Heart left ventricle (tissue), 16 donors: ENCODE data around the gene HOXB8. TPM values are rescaled to one million over a fixed set of nuclear protein-coding genes. Genes with fewer than 3 reads are reported as not detected.
A peak's percentile ranks its signal among the peaks of the same experiment; 100 is the strongest.

Experiments
- ATAC-seq, 4 donors: fragments of 200-7000 bp; cut with Tn5 transposase; one replicate each; pipeline ENCODE4 v1.9.1; 2020 to 2022; ENCODE audit warnings: moderate library complexity in 4 of 4, mild to moderate bottlenecking in 3 of 4, moderate number of reproducible peaks in 1 of 4
- DNase-seq, 5 donors: peaks; one replicate each; pipeline ENCODE4 v3.0.0-alpha.2; 2020
- H3K27ac ChIP-seq, 12 donors: fragments of 200-600 bp; sonication (generic) in 4 of 12; one replicate each; pipeline versions ENCODE4 v1.5.0 to v1.8.0; 2016 to 2022; ENCODE audit warnings: mild to moderate bottlenecking in 2 of 12
- H3K27me3 ChIP-seq, 9 donors: fragments of 200-600 bp; sonication (generic) in 2 of 9; one replicate each; pipeline versions ENCODE4 v1.5.1 to v1.8.0; 2016 to 2022; ENCODE audit warnings: mild to moderate bottlenecking in 3 of 9
- H3K36me3 ChIP-seq, 9 donors: fragments of 200-600 bp; sonication (generic) in 2 of 9; one replicate each; pipeline versions ENCODE4 v1.5.0 to v1.8.0; 2018 to 2022; ENCODE audit warnings: mild to moderate bottlenecking in 2 of 9
- H3K4me1 ChIP-seq, 12 donors: fragments of 200-600 bp; sonication (generic) in 4 of 12; one replicate each; pipeline versions ENCODE4 v1.5.0 to v1.8.0; 2016 to 2022; ENCODE audit warnings: mild to moderate bottlenecking in 3 of 12
- H3K4me3 ChIP-seq, 12 donors: fragments of 200-600 bp; sonication (generic) in 4 of 12; one replicate each; pipeline versions ENCODE4 v1.5.0 to v1.8.0; 2017 to 2022; ENCODE audit warnings: mild to moderate bottlenecking in 9 of 12, moderate library complexity in 4 of 12
- H3K9me3 ChIP-seq, 12 donors: fragments of 200-600 bp; sonication (generic) in 4 of 12; one replicate each; pipeline versions ENCODE4 v1.5.0 to v1.8.0; 2016 to 2022; ENCODE audit warnings: mild to moderate bottlenecking in 1 of 12
- POLR2A ChIP-seq, 2 donors: fragments of 450-650 bp; IDR thresholded peaks; one replicate each; pipeline ENCODE4 v1.6.1; 2017; ENCODE audit warnings: antibody characterized with exemption in 2 of 2, mild to moderate bottlenecking in 2 of 2, moderate library complexity in 2 of 2
- WGBS, 4 donors: extraction: QIAGEN DNeasy Blood & Tissue Kit in 2 of 4; methylation state at CpG; one replicate each; pipeline versions ENCODE4 v1.1.5 to v1.1.7; 2013 to 2018; 5-methylcytosine and 5-hydroxymethylcytosine counted together
- intact Hi-C, 10 donors: fragments of 100-400 bp; cut with DNase I; formaldehyde crosslinking; loops; one replicate each; pipeline versions ENCODE4 v1.11.1 to v1.14.2; 2022
- polyA plus RNA-seq, 2 donors: library from polyadenylated mRNA; stranded (reverse); fragments of 200-250 nt; gene quantifications; one replicate each; pipeline ENCODE4 v1.2.3, GENCODE V29; 2013
- total RNA-seq, 9 donors: library from RNA; depleted of rRNA in 2 of 9; stranded (reverse); fragments of >200 nt in 2 of 9; fragmentation: NEBNext Ultra II Directional in 3 of 9; extraction: Animal tissue kit (Norgen Biotek cat#: 25700) in 3 of 9; gene quantifications; one replicate each; pipeline versions ENCODE4 v1.1.0 to v1.2.4, GENCODE V29; 2016 to 2023
- TF ChIP-seq, protein P1 (sequence below), 12 donors: fragments of 200-600 bp; sonication (generic) in 4 of 12; IDR thresholded peaks; one replicate each; pipeline versions ENCODE4 v1.5.0 to v1.8.0; 2018 to 2022; ENCODE audit warnings: antibody characterized with exemption in 12 of 12, mild to moderate bottlenecking in 5 of 12
- donor health status: ischemic (EF 13 %, LVEDD 7.1; RV severe dilation, severe dysfunction).
- donor health status: healthy with polysubstance abuse.
- donor health status: DM: no; HTN: yes; CAD: no.
- donor health status: DM: no; HTN: no; CAD: no.
- donor health status: ischemic (EF 25% LVEDD 6.9; RV normal size, moderate dysfunction).
- donor health status: ischemic (EF 25% LVEDD 5.7; RV mildly dilated, moderate dysfunction).
- donor health status: healthy.
- donor health status: DM: yes; HTN: yes; CAD: no.
- donor health status: ischemic (EF 35%, LVEDD 5.7; RV mildly dilated, moderate dysfunction).
- donor health status: nonischemic (EF 11% LVEDD 7.7; RV severe dilation, severe dysfunction).
- donor health status: DM: yes; HTN: yes; CAD: no.
- donor health status: PGD.
- donor health status: ischemic (EF 29% LVEDD 5.4; RV normal size, mild dysfunction).
- donor health status: nonischemic (EF 23%, LVEDD 6.1; RV moderate dilation, normal function).

HOXB8 gene
- total and polyA plus RNA-seq, 11 donors, result not detected

DNA sequence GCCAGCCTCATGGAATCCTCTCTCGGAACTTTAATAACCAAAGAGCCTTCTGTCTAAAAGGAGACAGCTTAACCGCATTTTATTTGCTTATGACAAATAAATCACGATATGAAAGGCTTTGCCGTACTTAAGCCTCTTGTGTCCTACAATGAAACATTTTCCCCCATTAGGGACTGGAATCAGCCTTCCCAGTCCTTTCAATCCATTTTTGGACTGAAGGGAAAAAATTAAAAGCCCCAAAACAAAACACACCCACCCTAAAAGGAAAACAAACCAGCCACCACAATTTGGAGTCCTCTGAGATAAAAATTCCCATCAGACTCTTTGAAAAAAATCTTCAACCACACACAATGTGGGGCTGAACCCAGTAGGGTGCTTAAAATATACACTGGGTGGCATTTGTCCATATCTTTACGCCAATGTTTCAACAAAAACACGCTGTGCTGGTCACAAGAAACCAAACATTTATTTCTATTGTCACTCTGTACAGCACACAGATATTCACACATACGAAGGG lies 40.0 kb downstream of the HOXB8 start:
- DNase-seq, result no peak
- no peak for ATAC-seq
- no peak for TF ChIP-seq POLR2A (IDR thresholded peaks at IDR 0.05)
- TF ChIP-seq, protein P1, sequence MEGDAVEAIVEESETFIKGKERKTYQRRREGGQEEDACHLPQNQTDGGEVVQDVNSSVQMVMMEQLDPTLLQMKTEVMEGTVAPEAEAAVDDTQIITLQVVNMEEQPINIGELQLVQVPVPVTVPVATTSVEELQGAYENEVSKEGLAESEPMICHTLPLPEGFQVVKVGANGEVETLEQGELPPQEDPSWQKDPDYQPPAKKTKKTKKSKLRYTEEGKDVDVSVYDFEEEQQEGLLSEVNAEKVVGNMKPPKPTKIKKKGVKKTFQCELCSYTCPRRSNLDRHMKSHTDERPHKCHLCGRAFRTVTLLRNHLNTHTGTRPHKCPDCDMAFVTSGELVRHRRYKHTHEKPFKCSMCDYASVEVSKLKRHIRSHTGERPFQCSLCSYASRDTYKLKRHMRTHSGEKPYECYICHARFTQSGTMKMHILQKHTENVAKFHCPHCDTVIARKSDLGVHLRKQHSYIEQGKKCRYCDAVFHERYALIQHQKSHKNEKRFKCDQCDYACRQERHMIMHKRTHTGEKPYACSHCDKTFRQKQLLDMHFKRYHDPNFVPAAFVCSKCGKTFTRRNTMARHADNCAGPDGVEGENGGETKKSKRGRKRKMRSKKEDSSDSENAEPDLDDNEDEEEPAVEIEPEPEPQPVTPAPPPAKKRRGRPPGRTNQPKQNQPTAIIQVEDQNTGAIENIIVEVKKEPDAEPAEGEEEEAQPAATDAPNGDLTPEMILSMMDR (IDR thresholded peaks at IDR 0.05), result no peak
- Histone ChIP-seq H3K4me1 (peaks cover 0 to 28% (median 0%) of the 10 kb centered on the region in 12 donors), H3K27me3 (peaks cover 38 to 100% (median 92%) of the 10 kb centered on the region in 9 donors), H3K9me3 (no peaks in the 10 kb centered on the region), H3K36me3 (no peaks in the 10 kb centered on the region), H3K4me3 (no peak overlapping the region), H3K27ac (peak overlapping the region in 1 of 12 donors; percentile 97)
- 41 to 53% (median 46%) methylated on average over 7 of the region's 7 CpGs for WGBS, 4 donors
- intact Hi-C loops, result loop anchor here in 3 of 10 donors (5.0 kb wide), 1 partner anchor 33 kb away; no protein-coding TSS in a partner anchor

DNA sequence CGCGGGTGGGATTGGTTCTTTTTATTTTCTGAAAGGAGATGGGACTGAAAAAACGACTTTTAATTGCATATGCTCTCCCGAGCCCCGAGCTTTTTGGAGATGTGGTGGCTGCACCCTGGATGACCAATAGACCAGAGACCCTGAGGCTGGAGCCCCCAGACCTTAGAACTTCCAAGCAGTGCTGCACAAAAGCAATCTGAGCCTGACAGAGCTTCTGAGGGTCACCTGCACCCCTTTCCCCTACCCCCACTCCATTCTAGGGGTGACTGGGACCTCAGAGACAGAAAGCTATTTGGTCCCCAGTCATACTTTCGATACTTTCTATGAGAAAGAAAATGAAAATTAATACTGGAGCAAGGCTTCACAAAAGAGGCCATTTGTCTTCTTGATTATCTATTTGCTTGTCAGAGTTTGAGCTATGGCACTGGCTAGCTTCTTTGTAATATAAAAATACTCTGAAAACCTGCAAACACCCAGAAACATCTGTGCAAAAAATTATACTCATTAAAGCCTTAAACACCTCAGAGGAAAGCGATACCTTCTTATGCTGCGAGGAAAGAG lies 40.5 kb downstream of the HOXB8 start:
- WGBS, 4 donors, result 36 to 62% (median 45%) methylated on average over 8 of the region's 8 CpGs
- intact Hi-C loops, result loop anchor here in 3 of 10 donors (5.0 kb wide), 1 partner anchor 32 kb away; no protein-coding TSS in a partner anchor
- Histone ChIP-seq H3K4me1 (peaks cover 0 to 28% (median 0%) of the 10 kb centered on the region in 12 donors), H3K27me3 (peaks cover 39 to 100% (median 92%) of the 10 kb centered on the region in 9 donors), H3K4me3 (no peak overlapping the region), H3K27ac (peak overlapping the region in 1 of 12 donors; percentile 97), H3K9me3 (no peaks in the 10 kb centered on the region), H3K36me3 (no peaks in the 10 kb centered on the region)
- DNase-seq (no peak), ATAC-seq (no peak)
- TF ChIP-seq POLR2A (IDR thresholded peaks at IDR 0.05), result no peak
- TF ChIP-seq, protein P1 (IDR thresholded peaks at IDR 0.05), result no peak

DNA sequence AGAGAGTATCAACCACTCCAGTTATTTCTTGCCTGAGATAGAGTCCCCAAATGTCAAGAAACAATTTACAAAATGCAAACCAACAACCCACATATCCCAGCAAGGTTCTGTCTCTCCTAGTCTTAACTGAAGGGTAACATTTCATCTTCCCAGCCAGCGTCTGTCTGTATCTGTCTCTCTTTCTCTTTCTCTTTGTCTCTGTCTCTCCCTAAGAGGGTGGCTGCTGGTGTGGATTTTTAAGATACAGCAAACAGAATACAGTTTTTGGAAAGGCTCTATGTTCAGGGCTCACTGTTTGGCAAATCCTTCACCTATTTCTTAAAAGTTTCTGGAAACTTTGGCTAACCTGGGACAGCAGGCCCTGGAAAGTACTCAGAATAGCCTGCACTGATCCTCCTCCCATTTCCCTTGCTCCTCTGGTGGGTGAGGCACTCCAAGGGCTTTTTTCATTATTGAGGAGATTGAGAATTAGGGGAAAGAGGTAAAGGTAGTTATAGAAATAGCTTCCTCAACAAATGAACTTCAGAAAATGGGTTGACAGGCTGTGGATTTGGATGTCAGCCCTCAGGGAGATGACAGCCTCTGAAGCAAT lies 43.2 kb downstream of the HOXB8 start:
- ATAC-seq (no peak), DNase-seq (no peak)
- peak overlapping the region in 1 of 12 donors; percentile 97 for H3K27ac ChIP-seq
- 61 to 86% (median 73%) methylated on average over 1 of the region's 1 CpG for whole genome bisulfite sequencing, 4 donors
- H3K36me3 ChIP-seq, result no peaks in the 10 kb centered on the region
- peaks cover 22 to 100% (median 96%) of the 10 kb centered on the region in 9 donors for H3K27me3 ChIP-seq
- H3K4me1 ChIP-seq, result peaks cover 0 to 27% (median 0%) of the 10 kb centered on the region in 12 donors
- TF ChIP-seq, protein P1 (IDR thresholded peaks at IDR 0.05), result no peak
- no peak for TF ChIP-seq POLR2A (IDR thresholded peaks at IDR 0.05)
- H3K9me3 ChIP-seq, result no peaks in the 10 kb centered on the region
- no peak overlapping the region for H3K4me3 ChIP-seq
- intact Hi-C loops, result no loop called here

DNA sequence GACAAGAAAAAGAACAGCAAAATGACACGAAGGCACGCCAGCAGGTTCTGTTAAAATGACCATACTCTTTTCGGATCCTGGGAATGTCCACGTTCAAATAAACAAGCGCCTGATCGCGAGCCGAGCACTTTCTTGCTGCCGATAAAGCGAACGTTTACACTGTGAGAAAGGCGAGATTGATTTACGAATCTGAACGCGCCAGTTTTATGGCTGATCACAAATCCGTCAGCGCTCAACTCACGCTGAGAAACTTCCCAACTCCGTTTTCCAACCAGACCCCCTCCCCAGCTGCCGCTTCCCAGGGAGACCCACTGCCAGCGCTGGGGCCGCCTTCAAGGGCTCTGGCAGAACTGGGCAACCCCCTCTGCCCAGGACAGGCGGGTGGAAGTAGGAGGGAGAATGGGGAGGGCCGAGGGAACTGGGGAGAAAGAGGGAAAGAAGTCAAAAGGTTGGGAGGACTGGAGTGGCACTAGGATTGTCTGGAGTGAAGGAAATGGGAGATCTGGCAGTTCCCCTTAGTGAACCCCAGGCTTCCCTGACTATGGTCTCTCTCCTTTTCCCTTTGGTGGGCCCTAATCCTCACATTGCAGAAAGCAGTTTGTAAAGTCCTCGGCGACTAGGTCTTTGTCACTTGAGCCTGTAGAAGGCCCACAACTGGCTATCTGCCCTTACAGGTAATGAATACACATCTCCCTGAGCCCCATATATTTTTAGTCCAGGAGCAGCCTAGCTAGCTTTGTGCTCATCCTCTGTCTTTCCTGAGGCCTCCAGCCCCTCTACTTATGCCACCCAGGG lies 43.9 kb downstream of the HOXB8 start:
- H3K9me3 ChIP-seq, result no peaks in the 10 kb centered on the region
- 28 to 56% (median 36%) methylated on average over 26 of the region's 26 CpGs for WGBS, 4 donors
- peaks cover 16 to 100% (median 96%) of the 10 kb centered on the region in 9 donors for H3K27me3 ChIP-seq
- TF ChIP-seq, protein P1 (IDR thresholded peaks at IDR 0.05), result no peak
- TF ChIP-seq POLR2A (IDR thresholded peaks at IDR 0.05), result no peak
- no peak overlapping the region for H3K4me3 ChIP-seq
- ATAC-seq (no peak), DNase-seq (no peak)
- peak overlapping the region in 2 of 12 donors; percentile 11 to 97 for H3K27ac ChIP-seq
- H3K4me1 ChIP-seq, result peaks cover 0 to 26% (median 0%) of the 10 kb centered on the region in 12 donors
- no peaks in the 10 kb centered on the region for H3K36me3 ChIP-seq
- intact Hi-C loops, result no loop called here
